Activated T-helper 9 cell treated with anti-CD3 and anti-CD28 coated beads, Interleukin-2, amount 50 U/mL, for 16 hours (primary cell): ENCODE results near the gene NCLN.
"Not testable (repeated sequence)": the region's sequence is repeated elsewhere in the genome, so short reads cannot be mapped to it uniquely, and the experiment has no call there.

Experiments
- DNase-seq: peaks from one replicate; pipeline ENCODE4 v3.0.0-alpha.2; 2020; ENCODE audit warnings: low read depth

The NCLN gene

GRCh38 chr19:3198901-3199700 is 13.4 kb downstream of the NCLN start:
- DNase-seq: no peak

GRCh38 chr19:3201072-3201700 is 15.5 kb downstream of the NCLN start:
- DNase-seq: no peak

GRCh38 chr19:3201911-3202310 is 16.2 kb downstream of the NCLN start:
- DNase-seq: no peak

- DNase-seq: no peak
Measured at GRCh38 chr19:3202346-3202745, 16.6 kb downstream of the NCLN start.

GRCh38 chr19:3202895-3203294 is 17.2 kb downstream of the NCLN start:
- DNase-seq: not testable (repeated sequence)

GRCh38 chr19:3203805-3204645 is 18.3 kb downstream of the NCLN start:
- DNase-seq: no peak

- DNase-seq: no peak
Measured at GRCh38 chr19:3204646-3205275, 19.0 kb downstream of the NCLN start.

- no peak for DNase-seq
Measured at GRCh38 chr19:3206216-3206953, 20.7 kb downstream of the NCLN start.

- DNase-seq: no peak
Measured at GRCh38 chr19:3207461-3208242, 21.9 kb downstream of the NCLN start.

- DNase-seq: no peak
Measured at GRCh38 chr19:3208317-3209207, 22.8 kb downstream of the NCLN start.

- DNase-seq: peak; percentile 54
Measured at GRCh38 chr19:3210347-3211017, 24.8 kb downstream of the NCLN start.

GRCh38 chr19:3211191-3211590 is 25.5 kb downstream of the NCLN start:
- no peak for DNase-seq

GRCh38 chr19:3213159-3213558 is 27.4 kb downstream of the NCLN start:
- no peak for DNase-seq

- no peak for DNase-seq
Measured at GRCh38 chr19:3216874-3217273, 31.1 kb downstream of the NCLN start.

GRCh38 chr19:3220576-3220975 is 34.8 kb downstream of the NCLN start:
- no peak for DNase-seq

GRCh38 chr19:3221576-3221975 is 35.8 kb downstream of the NCLN start:
- not testable (repeated sequence) for DNase-seq

GRCh38 chr19:3222709-3223108 is 37.0 kb downstream of the NCLN start:
- DNase-seq: no peak

GRCh38 chr19:3224346-3225168 is 38.8 kb downstream of the NCLN start, which contains the start of gene CELF5:
TSS of gene CELF5 (plus strand) at chr19:3224661. CDS start at chr19:3224740, 79 bp downstream.
- peak; percentile 49 for DNase-seq
